Activated gamma-delta T cell (primary cell): ENCODE results near the gene B4GALT1.
A peak's percentile ranks its signal among the peaks of the same experiment; 100 is the strongest.

Experiments
- DNase-seq: peaks from one replicate; lab custom pipeline; 2025; lab: John Stamatoyannopoulos, UW
- total RNA-seq, 2 donors: gene quantifications; one replicate each; lab custom pipeline; 2026; lab: John Stamatoyannopoulos, UW

Gene B4GALT1, protein sequence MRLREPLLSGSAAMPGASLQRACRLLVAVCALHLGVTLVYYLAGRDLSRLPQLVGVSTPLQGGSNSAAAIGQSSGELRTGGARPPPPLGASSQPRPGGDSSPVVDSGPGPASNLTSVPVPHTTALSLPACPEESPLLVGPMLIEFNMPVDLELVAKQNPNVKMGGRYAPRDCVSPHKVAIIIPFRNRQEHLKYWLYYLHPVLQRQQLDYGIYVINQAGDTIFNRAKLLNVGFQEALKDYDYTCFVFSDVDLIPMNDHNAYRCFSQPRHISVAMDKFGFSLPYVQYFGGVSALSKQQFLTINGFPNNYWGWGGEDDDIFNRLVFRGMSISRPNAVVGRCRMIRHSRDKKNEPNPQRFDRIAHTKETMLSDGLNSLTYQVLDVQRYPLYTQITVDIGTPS
- total RNA-seq, result 37.0 to 59.5 reads per million in 2 donors

DNA sequence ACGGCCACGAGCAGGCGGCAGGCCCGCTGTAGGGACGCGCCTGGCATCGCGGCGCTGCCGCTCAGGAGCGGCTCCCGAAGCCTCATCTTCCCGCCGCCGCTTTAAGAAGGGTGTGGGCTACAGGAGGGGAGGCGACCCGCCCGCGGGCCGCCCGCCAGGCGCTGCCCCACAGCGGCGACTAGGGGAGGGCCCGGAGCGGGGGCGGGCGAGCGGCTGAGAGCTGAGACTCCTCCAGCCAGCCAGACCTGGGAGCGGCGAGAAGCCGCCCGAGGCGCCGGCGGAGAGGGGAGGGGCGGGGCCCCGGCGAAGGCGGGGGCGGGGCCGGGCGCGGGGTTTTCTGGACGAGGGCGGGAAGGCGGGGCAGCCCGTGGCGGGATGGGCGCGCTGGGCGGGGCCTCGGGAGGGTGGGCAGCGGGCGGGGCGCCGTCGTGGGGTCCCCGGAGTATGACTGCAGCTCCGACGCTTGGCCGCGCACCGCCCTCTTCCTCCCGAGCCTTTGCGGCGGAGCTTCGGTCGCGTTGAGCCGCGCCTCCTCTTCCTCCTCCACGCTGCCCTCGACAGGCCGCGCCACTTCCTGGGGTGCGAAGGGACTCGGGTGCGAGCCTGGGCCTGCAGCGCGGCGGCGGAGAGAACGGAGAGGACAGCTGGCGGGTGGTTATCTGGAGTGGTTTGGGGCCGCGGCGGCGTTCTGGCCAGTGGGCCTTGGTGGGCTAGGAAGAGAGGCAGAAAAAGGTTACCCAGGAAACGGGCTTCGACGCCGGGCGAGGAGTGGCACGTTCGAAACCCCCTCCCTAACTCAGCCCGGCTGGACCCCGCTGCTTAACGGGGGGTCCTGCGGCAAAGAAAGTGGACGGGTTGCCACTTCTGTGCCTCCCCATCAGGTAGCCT lies at the start of gene B4GALT1:
Gene B4GALT1 (minus strand): TSS at position 253 of the 888 bp plus-strand sequence. CDS start 167 bp downstream, at position 86.
- peak; percentile 98 for DNase-seq

DNA sequence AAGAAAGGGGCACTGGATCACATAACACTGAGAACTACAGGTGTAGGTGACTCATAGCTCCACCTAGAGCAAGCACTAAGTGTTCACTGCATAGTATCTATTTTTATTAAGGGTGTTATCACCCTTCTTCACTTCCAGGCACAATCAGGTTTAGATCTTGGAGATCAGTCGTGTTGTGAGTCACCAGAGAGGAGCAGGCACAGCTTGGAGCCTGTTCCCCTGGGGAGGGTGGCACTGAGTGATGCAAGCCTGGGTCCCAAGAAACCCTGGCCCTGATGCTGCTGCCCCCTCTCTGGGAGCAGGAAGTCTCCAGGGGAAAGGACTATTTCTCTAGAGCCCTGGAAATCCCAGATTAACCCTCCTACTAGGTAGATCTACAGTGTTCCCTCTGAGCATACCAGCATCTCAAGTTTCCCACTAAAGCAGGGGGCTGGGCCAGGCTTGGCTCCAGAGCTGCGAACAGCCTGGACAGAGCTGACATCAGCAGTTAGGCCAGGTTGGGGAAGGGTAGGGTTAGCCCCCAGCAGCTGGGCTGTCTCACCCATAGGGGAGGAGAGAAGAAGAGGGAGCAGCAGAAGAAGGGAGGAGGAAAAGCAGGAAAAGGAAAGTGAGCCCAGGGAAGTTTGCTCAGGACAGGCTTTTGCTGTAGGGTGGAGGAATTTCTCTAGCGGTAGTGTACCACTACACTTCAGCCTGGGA lies 44.7 kb upstream of the B4GALT1 start:
- DNase-seq, result no peak

DNA sequence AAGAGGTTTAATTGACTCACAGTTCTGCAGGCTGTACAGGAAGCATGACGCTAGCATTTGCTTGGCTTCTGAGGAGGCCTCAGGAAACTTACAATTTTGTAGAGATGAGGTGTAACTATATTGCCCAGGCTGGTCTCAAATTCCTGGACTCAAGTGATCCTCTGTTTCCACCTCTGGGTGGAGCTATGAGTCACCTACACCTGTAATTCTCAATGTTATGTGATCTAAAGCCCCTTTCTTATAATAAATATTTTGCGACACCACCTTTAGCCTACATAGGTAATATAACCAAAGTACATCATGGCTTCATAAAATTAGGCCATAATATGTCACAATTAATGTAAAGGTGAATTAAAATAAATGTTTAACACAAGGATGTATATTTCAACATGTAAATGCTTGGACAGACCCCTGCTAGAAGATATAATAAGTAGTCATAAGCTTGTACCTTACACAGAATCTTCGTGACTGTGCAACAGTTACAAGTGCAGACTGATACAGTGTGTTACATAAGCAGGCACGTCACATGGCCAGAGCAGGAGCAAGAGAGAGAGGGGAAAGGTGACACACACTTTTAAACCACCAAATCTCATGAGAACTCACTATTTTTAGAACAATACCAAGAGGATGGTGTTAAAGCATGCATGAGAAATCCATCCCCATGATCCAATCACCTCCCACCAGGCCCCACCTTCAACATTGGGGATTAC lies 43.0 kb upstream of the B4GALT1 start:
- no peak for DNase-seq

DNA sequence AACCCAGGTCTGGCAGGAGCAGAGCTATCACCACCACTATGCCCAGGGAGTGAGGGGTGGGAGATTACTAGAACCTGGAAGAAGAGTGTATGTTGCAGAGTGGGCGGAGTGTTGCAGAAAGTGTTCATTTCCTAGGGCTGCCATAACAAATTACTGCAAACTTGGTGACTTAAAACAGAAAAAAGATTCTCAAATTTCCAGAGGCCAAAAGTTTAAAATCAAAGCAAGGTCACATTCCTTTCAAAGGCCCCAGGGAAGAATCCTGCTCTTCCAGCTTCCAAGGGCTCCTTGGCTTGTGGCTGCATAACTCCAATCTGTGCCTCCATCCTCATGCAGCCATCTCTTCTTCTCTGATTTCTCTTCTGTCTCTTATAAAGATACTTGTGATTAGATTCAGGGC lies 42.3 kb upstream of the B4GALT1 start:
- DNase-seq, result no peak

DNA sequence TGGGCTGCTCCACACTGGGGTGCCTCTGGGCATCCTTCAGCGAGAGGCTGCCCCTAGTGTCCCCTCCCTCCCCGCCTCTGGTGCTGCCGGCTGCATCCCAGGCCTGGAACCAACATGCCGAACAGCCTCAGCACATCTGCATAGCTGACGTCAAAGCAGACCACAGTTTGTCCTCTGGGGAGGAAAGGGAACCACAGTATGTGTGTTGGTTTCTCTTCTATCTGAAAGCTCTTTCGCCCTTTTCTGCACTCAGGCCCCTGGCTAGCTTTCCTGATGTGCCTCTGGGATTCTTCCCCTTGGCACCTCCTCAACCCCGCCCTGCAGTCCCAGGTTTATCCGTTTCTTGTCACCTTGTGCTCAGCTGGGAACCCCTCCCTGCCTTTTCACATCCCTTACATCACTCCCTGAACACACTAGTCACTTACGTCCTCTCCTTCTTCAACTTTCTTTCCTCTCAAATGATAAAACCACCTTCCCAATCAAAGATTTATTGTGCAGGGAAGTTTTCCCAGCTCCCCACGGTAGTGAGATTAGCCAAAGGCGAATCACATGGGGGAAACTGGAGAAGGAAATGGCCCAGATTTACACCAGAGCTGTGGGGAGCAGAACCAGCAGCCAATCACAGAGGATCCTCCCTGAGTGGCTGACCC lies 35.5 kb upstream of the B4GALT1 start:
- DNase-seq, result no peak

DNA sequence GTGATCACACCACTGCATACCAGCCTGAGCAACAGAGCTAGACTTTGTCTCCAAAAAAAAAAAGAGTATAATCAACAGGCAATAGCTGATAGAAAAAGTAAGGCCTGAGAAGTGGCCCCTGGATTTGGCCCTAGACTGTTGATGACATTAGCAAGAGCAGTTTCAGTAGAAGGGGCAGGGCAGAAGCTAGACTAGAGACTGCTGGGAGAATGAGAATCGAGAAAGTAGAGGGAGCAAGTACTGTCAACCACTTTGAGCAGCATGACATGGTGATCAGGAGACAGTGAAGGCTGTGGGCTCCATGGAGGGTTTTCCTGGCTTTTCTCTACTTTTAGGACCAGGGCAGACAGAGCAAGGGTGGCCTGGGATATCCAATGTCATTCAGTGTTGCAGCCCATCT lies 34.9 kb upstream of the B4GALT1 start:
- no peak for DNase-seq

DNA sequence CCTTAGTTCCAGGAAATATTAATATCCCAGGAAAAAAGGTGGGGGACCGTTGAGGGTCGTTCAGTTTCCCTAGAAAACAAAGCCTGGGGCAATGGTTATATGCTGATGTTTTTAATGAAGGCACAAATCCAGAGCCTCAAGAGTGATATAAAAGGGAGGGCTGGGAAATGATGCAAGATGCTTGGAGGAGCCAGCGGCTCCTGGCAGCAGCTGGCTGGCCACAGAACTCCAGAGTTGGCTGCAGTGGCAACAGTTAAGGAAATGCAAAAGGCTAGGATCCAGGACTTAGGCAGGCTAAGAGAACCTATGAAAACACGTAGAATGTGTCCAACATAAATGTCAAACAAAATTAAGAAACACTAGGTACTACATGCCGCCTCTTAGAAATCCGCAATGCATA lies 31.0 kb upstream of the B4GALT1 start:
- DNase-seq, result no peak

DNA sequence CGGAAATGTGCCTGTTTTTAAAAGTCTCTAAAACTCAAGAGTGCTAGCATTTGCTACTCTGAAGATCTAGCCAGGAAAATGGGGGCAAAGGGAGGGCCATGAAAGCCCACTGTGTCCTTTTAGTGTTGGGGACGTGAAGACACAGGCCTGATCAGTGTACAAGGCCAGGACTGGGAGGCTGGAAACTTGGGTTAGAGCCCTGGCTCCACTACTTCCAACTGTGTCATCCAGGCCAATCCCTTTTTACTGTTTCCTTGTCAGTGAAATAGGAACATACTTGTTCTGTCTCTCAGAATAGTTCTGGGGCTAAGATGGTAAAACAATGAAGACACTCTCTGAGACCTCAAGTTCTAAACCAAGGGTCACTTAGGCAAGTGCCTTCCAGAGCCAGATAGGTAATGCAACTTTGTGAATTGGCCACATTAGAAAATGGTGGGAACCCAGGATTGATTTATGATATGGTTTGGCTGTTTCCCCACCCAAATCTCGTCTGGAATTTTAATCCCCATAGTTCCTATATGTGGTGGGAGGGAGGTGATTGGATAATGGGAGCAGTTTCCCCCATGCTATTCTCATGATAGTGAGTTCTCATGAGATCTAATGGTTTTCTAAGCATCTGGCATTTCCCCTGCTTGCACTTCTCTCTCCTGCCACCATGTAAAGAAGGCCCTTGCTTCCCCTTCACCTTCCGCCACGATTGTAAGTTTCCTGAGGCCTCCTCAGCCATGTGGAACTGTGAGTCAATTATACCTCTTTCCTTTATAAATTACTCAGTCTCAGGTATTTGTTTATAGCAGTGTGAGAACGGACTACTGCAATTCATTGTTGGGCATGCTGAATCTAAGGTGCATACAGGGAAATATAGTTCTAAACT lies 30.4 kb upstream of the B4GALT1 start:
- DNase-seq, result no peak

DNA sequence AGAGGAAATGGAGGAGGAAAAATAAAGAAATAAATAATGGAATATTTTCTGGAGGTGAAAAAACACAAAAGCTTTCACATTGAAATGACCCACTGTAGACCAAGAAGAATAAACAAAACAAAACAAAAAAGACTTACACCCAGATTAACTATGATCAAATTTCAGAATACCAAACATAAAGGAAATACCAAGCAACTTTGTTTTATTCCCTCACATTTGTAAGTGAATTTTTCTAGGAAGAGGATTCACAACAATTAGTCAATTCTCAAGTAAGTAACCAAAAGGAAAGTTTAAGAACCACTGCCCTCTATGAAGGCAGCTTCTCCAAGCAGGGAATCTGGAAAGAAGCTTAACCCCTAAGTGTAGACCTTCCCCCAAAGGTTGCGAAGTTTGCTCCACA lies 29.6 kb upstream of the B4GALT1 start:
- DNase-seq, result no peak

DNA sequence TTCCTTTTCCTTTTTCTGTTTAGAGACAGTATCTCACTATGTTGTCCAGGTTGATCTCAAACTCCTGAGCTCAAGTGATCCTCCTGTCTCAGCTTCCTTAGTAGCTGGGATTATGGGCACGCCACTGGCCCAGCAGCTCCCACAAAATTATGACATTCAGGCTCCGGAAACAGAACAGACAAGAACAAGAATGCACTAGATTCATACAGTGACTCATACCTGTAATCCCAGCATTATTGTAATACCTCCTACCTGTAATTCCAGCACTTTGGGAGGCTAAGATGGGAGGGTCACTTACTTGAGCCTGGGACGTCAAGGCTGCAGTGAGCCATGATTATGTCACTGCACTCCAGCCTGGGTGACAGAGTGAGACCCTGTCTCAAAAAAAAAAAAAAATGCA lies 26.7 kb upstream of the B4GALT1 start:
- no peak for DNase-seq

DNA sequence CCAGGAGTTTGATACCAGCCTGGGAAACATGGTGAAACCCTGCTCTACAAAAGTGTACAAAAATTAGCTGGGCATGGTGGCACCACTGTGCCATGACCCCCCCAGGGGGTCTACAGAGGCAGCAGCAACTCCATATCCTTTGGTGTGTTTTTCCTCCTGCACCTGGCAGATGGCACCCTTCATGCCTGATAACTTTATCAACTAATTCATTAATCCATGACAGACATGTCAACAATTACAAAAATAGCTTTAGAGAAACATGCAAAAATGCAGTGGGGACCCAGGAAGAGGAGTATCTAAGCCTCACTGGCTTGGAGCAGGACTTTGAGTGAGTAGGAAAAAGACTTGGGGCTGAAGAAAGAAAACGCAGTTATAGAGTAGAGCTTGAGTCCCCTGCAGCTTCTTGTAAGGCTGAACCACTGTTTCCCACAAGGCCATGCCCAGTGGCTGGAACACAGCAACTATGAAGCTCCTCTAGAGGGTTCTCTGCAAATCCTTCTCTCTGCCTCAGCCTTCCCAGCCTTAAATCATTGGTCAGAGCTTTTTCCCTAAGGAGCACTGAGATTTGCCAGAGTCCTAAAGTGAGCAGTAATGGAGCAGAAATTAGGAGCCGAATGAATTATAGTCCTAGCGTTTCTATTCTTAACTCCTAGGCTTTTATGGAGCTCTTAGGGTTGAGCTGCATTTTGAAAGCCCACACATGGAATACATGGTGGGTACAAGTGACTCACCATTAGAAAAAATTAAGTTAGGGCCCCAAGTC lies 25.5 kb upstream of the B4GALT1 start:
- no peak for DNase-seq

DNA sequence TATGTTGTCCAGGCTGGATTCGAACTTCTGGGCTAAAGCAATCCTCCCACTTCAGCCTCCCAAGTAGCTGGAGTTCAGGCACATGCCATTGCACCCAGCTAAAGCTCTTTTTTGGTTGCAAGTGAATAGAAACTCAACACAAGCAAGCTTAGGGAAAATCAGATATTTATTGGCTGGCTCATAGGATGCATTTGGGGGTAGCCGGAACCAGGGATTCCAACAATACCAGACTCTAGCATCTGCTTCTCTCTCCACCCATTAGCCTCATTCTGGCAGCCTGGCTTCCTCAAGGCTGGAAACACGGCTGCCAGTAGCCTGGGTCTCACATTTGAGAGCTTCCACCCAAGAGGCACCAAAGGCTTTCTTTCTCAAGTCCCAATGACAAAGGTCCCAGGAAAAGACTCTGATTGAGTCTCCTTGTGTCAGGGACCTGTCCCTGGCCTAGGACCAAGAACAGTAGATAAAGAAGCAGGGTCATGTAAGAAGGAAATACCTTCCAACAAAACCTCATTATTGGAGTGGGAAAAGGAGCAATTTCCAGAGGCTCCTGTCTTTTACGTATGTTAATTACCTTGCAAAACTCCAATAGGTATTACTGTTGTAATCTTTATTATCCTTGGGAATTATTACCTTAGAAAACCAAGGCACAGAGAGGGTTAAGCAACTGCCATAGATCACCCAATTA lies 23.0 kb upstream of the B4GALT1 start:
- DNase-seq, result no peak

DNA sequence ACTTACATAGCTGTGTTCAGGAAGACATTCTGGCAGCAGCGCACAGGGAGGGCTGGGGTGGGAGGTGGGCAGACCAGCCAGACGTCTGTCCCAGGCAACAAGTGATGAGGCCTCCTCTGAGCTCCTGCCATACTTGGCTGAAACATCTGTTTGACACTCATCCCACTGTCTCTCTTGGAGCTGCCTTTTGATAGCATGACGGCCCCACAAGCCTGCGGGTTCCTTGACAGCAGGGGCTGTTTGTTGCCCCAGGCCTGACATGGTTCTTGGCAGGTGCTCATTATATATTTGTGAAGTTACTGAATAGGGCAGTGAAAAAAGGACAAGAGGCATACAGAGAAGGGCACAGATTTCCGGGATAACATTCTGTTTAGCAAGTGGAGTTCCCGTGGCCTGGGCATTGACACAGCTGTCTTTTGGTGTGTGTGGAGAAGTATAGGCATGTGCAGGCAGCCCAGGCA lies 22.2 kb upstream of the B4GALT1 start:
- DNase-seq, result no peak

DNA sequence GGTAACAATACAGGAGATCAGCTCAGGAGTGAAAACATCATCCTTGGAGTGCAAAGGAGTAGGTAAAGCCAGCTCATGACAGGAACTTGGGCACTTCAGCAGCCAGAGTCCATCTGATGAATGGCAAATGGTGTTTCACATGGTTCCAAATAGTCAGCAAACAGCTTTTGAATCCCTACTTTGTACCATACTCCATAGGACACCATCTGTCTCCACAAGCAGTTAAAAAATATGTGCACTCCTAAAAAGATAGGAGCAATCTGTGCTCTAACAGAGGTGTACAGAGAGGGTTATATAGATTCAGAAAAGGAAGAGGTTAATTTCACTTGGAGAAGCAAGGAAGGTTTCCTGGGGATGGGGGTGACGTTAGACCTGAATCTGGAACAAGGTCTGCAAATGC lies 21.6 kb upstream of the B4GALT1 start:
- no peak for DNase-seq

DNA sequence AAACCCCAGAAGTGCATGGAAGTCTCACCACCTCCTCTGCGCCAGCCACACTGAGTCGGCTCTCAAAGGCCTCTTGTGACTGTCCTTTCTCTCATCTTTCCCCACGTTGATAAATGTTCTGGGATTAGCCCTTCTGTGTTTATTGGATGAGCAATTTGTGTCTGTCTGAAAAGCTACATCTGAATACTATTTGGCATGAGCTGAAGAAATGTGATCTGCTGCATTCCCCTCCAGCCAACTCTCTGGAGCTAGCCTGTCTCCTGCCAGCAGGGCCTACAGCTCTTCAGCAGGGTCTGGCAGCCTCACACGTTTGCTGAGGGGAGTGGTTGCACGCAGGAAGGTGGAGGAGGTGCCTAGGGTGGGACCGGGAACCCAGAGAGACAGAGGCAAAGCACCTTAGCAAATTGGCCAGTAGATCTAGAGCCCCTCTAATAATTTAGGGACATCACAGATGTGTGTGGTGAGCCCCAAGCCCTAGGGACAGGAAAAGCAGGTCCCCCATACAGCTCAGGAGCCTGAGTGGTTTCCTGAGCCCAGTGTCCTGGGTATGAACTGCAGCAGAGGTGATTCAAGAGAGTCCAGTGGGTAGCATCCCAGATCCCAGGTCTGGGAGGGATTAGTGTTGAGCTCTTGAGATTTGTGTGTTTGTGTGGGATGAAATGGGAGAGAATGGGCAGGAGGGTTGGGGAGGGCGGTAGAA lies 20.5 kb upstream of the B4GALT1 start:
- no peak for DNase-seq

DNA sequence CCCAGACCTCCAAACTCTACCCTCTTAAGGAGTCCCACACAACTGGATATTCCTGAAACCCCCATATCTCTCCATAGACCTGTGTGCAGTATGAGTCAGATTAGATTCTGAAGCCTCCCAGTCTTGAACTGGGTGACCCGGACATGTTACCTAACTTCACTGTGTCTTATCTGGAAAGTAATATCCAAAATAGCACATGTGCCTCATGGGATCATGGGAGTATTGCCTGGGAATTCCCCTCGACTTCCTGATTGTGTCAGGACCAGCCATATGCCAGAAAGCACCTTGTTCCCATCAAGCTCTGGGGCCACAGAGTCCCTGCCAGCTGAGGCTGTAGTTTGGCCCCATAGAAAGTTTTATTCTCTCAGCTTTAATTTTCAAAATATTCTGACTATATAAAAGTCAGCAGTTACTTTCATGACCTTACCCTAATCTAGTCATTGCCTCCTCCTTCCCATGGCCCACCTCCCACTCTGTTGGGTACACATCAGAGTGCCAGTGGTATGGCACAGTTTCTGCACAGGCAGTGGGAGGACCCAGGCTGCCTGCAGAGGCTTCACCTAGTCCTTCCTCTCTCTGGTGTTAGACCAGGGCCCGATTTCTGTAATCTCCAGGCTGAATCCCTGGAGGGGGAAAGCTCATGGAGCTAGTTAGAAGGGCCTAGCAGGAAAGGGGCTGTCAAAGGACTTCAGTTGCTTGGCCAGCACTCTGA lies 19.5 kb upstream of the B4GALT1 start:
- DNase-seq, result no peak

DNA sequence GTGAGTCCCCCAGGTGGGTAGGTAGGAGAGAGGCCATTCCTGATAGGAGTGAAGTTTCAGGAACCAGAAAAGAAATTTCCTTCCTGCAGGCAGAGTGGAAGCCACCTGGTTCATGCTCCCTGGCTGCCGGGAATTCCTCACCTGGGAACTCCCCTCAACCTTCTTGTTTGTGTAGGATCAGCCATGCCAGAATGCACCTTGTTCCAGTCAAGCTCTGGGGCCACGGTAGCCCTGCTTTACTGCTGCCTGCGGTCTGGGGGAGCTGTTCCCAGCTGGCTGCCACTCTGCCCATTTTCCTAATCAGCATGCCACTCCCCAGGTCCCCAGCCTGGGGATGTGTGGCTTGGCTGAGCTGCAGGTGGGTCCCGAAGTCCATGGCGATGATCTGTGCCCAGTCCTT lies 18.7 kb upstream of the B4GALT1 start:
- no peak for DNase-seq
